Sigmoid colon (tissue), 7 donors: ENCODE measurements around the gene AIG1. TPM values are rescaled to one million over a fixed set of nuclear protein-coding genes. Genes with fewer than 3 reads are reported as not detected.
A peak's percentile ranks its signal among the peaks of the same experiment; 100 is the strongest.

Experiments used
- DNase-seq: peaks from one replicate; pipeline ENCODE4 v3.0.0-alpha.2; 2019
- H3K27ac ChIP-seq, 4 donors: fragments of 200-600 bp; sonication (generic); one replicate each; pipeline ENCODE4 v1.5.1; 2016 to 2019; ENCODE audit warnings: mild to moderate bottlenecking in 1 of 4
- H3K27me3 ChIP-seq, 3 donors: fragments of 200-600 bp; sonication (generic); one replicate each; pipeline ENCODE4 v1.5.1; 2019; ENCODE audit warnings: mild to moderate bottlenecking in 1 of 3
- H3K36me3 ChIP-seq, 4 donors: fragments of 200-600 bp; sonication (generic); one replicate each; pipeline ENCODE4 v1.5.1; 2016 to 2019
- H3K4me1 ChIP-seq, 4 donors: fragments of 200-600 bp; sonication (generic); one replicate each; pipeline ENCODE4 v1.5.1; 2017 to 2019
- H3K4me3 ChIP-seq, 4 donors: fragments of 200-600 bp; sonication (generic); one replicate each; pipeline ENCODE4 v1.5.1; 2017 to 2019; ENCODE audit warnings: mild to moderate bottlenecking in 2 of 4, moderate library complexity in 1 of 4
- H3K9me3 ChIP-seq, 4 donors: fragments of 200-600 bp in 3 of 4; sonication (generic) in 3 of 4; one replicate each; pipeline versions ENCODE4 v1.5.1 to v1.6.1; 2013 to 2019
- CTCF ChIP-seq, 4 experiments: fragments of 450-650 bp in 3 of 4; fragments of 200-600 bp in 1 of 4; IDR thresholded peaks; one replicate each; pipeline ENCODE4 v1.5.1; 2016 to 2019; ENCODE audit warnings: antibody characterized with exemption in 4 of 4, mild to moderate bottlenecking in 3 of 4, moderate library complexity in 2 of 4
- EP300 ChIP-seq, 4 donors: sonication (generic); formaldehyde crosslinking; IDR thresholded peaks; one replicate each; pipeline ENCODE4 v1.6.1; 2017; ENCODE audit warnings: antibody characterized with exemption in 4 of 4
- POLR2A ChIP-seq, 2 donors: fragments of 450-650 bp; IDR thresholded peaks; one replicate each; pipeline ENCODE4 v1.6.1; 2016; ENCODE audit warnings: antibody characterized with exemption in 2 of 2, mild to moderate bottlenecking in 2 of 2, moderate library complexity in 2 of 2
- POLR2AphosphoS5 ChIP-seq, 4 donors: sonication (generic); formaldehyde crosslinking; IDR thresholded peaks; one replicate each; pipeline ENCODE4 v1.6.1; 2017; ENCODE audit warnings: antibody characterized with exemption in 4 of 4
- WGBS, 2 donors: extraction: QIAGEN DNeasy Blood & Tissue Kit; methylation state at CpG; one replicate each; pipeline ENCODE4 v1.1.7; 2013; 5-methylcytosine and 5-hydroxymethylcytosine counted together
- intact Hi-C: fragments of 100-400 bp; cut with DNase I; formaldehyde crosslinking; loops from one replicate; pipeline ENCODE4 v1.15.1; 2023
- polyA plus RNA-seq, 3 donors: library from polyadenylated mRNA; stranded (reverse); fragments of 200-250 nt; gene quantifications; one replicate each; pipeline ENCODE4 v1.2.3, GENCODE V29; 2013
- total RNA-seq, 4 donors: library from RNA; depleted of rRNA; stranded (reverse); fragments of >200 nt; gene quantifications; one replicate each; pipeline ENCODE4 v1.1.0, GENCODE V29; 2016
- donor health status: healthy with polysubstance abuse.
- donor health status: Bipolar disorder and iron deficiency.
- donor health status: healthy.

The AIG1 gene
- total and polyA plus RNA-seq, 7 donors: 10.9 to 30.7 (median 20.6) TPM

- 93 to 96% methylated on average over 1 of the region's 1 CpG for WGBS, 2 donors
- intact Hi-C loops: no loop called here
- H3K4me1 ChIP-seq: peaks cover 0 to 32% (median 11%) of the 10 kb centered on the region in 4 donors
- no peak overlapping the region for H3K27ac ChIP-seq
- H3K36me3 ChIP-seq: no peaks in the 10 kb centered on the region
- TF ChIP-seq POLR2AphosphoS5 (IDR thresholded peaks at IDR 0.05) (no peak), POLR2A (IDR thresholded peaks at IDR 0.05) (no peak), CTCF (IDR thresholded peaks at IDR 0.05) (no peak), EP300 (IDR thresholded peaks at IDR 0.05) (no peak)
- no peaks in the 10 kb centered on the region for H3K27me3 ChIP-seq
- no peak for DNase-seq
- no peaks in the 10 kb centered on the region for H3K9me3 ChIP-seq
- no peak overlapping the region for H3K4me3 ChIP-seq
These were observed 207.8 kb downstream of the AIG1 start for GRCh38 chr6:143268439-143268838.

- WGBS, 2 donors: 88 to 91% methylated on average over 1 of the region's 1 CpG
- H3K27ac ChIP-seq: peak overlapping the region in 1 of 4 donors; percentile 18
- intact Hi-C loops: loop anchor here (10.0 kb wide), 1 partner anchor 575 kb away; no protein-coding TSS in a partner anchor
These were observed 209.3 kb downstream of the AIG1 start for GRCh38 chr6:143270026-143270425.

GRCh38 chr6:143271024-143271423 is 210.3 kb downstream of the AIG1 start:
- Histone ChIP-seq H3K36me3 (no peaks in the 10 kb centered on the region), H3K27me3 (no peaks in the 10 kb centered on the region), H3K4me1 (peaks cover 0 to 21% (median 11%) of the 10 kb centered on the region in 4 donors), H3K27ac (peak overlapping the region in 1 of 4 donors; percentile 18), H3K9me3 (no peaks in the 10 kb centered on the region), H3K4me3 (no peak overlapping the region)
- no peak for DNase-seq
- WGBS, 2 donors: 73 to 76% methylated on average over 4 of the region's 4 CpGs
- intact Hi-C loops: loop anchor here (10.0 kb wide), 1 partner anchor 576 kb away; no protein-coding TSS in a partner anchor
- TF ChIP-seq POLR2AphosphoS5 (IDR thresholded peaks at IDR 0.05): peak in 3 of 4 donors; percentile 45 to 84 (median 83)
- no peak for TF ChIP-seq CTCF (IDR thresholded peaks at IDR 0.05)

More at GRCh38 chr6:143270026-143270425, 209.3 kb downstream of the AIG1 start:
- Histone ChIP-seq H3K4me3 (no peak overlapping the region), H3K9me3 (no peaks in the 10 kb centered on the region), H3K36me3 (no peaks in the 10 kb centered on the region), H3K27me3 (no peaks in the 10 kb centered on the region), H3K4me1 (peaks cover 0 to 30% (median 11%) of the 10 kb centered on the region in 4 donors)
- TF ChIP-seq CTCF (IDR thresholded peaks at IDR 0.05) (no peak), POLR2AphosphoS5 (IDR thresholded peaks at IDR 0.05) (no peak), POLR2A (IDR thresholded peaks at IDR 0.05) (no peak), EP300 (IDR thresholded peaks at IDR 0.05) (no peak)
- no peak for DNase-seq

GRCh38 chr6:143276436-143276835 is 215.7 kb downstream of the AIG1 start:
- intact Hi-C loops: loop anchor here (10.0 kb wide), 1 partner anchor 582 kb away; no protein-coding TSS in a partner anchor
- Histone ChIP-seq H3K4me3 (no peak overlapping the region), H3K27me3 (no peaks in the 10 kb centered on the region), H3K27ac (no peak overlapping the region), H3K9me3 (no peaks in the 10 kb centered on the region), H3K36me3 (no peaks in the 10 kb centered on the region), H3K4me1 (peaks cover 0 to 9% (median 3%) of the 10 kb centered on the region in 4 donors)
- TF ChIP-seq CTCF (IDR thresholded peaks at IDR 0.05): no peak
- TF ChIP-seq EP300 (IDR thresholded peaks at IDR 0.05): no peak
- no peak for TF ChIP-seq POLR2AphosphoS5 (IDR thresholded peaks at IDR 0.05)
- no peak for TF ChIP-seq POLR2A (IDR thresholded peaks at IDR 0.05)
- DNase-seq: no peak
- WGBS, 2 donors: 65 to 82% methylated on average over 4 of the region's 4 CpGs

GRCh38 chr6:143279385-143279784 is 218.7 kb downstream of the AIG1 start:
- TF ChIP-seq POLR2A (IDR thresholded peaks at IDR 0.05): no peak
- TF ChIP-seq CTCF (IDR thresholded peaks at IDR 0.05): no peak
- TF ChIP-seq EP300 (IDR thresholded peaks at IDR 0.05): no peak
- TF ChIP-seq POLR2AphosphoS5 (IDR thresholded peaks at IDR 0.05): no peak
- intact Hi-C loops: loop anchor here (10.0 kb wide), 1 partner anchor 585 kb away; no protein-coding TSS in a partner anchor
- Histone ChIP-seq H3K36me3 (no peaks in the 10 kb centered on the region), H3K9me3 (no peaks in the 10 kb centered on the region), H3K4me1 (peaks cover 0 to 10% (median 8%) of the 10 kb centered on the region in 4 donors), H3K4me3 (no peak overlapping the region), H3K27me3 (no peaks in the 10 kb centered on the region), H3K27ac (no peak overlapping the region)
- 53 to 84% methylated on average over 6 of the region's 6 CpGs for WGBS, 2 donors
- no peak for DNase-seq
